Measurements from ENCODE around the gene PARD3B.

- no peak for TF ChIP-seq CTCF (IDR thresholded peaks at IDR 0.05)
- TF ChIP-seq POLR2A (IDR thresholded peaks at IDR 0.05), result no peak
- TF ChIP-seq EP300 (IDR thresholded peaks at IDR 0.05; ENCODE audit: low read depth), result no peak
- no peak for TF ChIP-seq POLR2AphosphoS5 (IDR thresholded peaks at IDR 0.05)
Observed at GRCh38 chr2:205658572-205658971, 1113.3 kb downstream of the PARD3B start.

Data from transverse colon (tissue), 4 donors.